PC-9 (cell line): ENCODE measurements around the gene DGLUCY. TPM values are rescaled to one million over a fixed set of nuclear protein-coding genes. Genes with fewer than 3 reads are reported as not detected.
A peak's percentile ranks its signal among the peaks of the same experiment; 100 is the strongest.

Experiments
- BruUV-seq: library from RNA; stranded (reverse); fragments of 400-500 nt; replicated peaks from 2 replicates; lab custom pipeline; 2021; lab: Mats Ljungman, UMichigan
- CTCF ChIA-PET: fragments of 300-600 bp; sonication (Branson Sonifier 250); formaldehyde crosslinking; loops from one replicate; lab custom pipeline; 2022; ENCODE audit warnings: antibody characterized with exemption; lab: Charles Lee
- POLR2A ChIA-PET: fragments of 300-600 bp; sonication (Branson Sonifier 250); formaldehyde crosslinking; loops from one replicate; lab custom pipeline; 2022; ENCODE audit warnings: antibody characterized with exemption; ENCODE audit not compliant: unreplicated experiment; lab: Charles Lee
- DNase-seq, 2 experiments: peaks; one replicate each; pipeline versions ENCODE4 v3.0.0 to v3.0.0-alpha.2; 2015 to 2022; ENCODE audit warnings: mixed read lengths in 1 of 2
- H2AFZ ChIP-seq: fragments of 200-600 bp; sonication (generic); 2 replicates; pipeline ENCODE4 v1.8.1; 2017; ENCODE audit warnings: antibody characterized with exemption
- H3F3A ChIP-seq: fragments of 200-600 bp; sonication (generic); 2 replicates; pipeline ENCODE4 v1.8.1; 2017; ENCODE audit warnings: antibody characterized with exemption, mild to moderate bottlenecking, low read depth; ENCODE audit not compliant: insufficient read depth
- H3K27ac ChIP-seq: fragments of 200-600 bp; sonication (generic); 2 replicates; pipeline ENCODE4 v1.6.1; 2016; ENCODE audit warnings: mixed run types
- H3K27me3 ChIP-seq: fragments of 200-600 bp; sonication (generic); 2 replicates; pipeline ENCODE4 v1.6.1; 2016; ENCODE audit warnings: low read depth, mixed run types; ENCODE audit not compliant: insufficient read depth
- H3K36me3 ChIP-seq: fragments of 200-600 bp; sonication (generic); 2 replicates; pipeline ENCODE4 v1.6.1; 2016; ENCODE audit warnings: low read depth, mixed run types
- H3K4me1 ChIP-seq: fragments of 200-600 bp; sonication (generic); replicated peaks from 2 replicates; pipeline ENCODE4 v1.6.1; 2016; ENCODE audit warnings: mixed run types; ENCODE audit not compliant: insufficient read depth
- H3K4me2 ChIP-seq: fragments of 200-600 bp; sonication (generic); 2 replicates; pipeline ENCODE4 v1.6.1; 2017; ENCODE audit warnings: mixed run types
- H3K4me3 ChIP-seq: fragments of 200-600 bp; sonication (generic); 2 replicates; pipeline ENCODE4 v1.6.1; 2016; ENCODE audit warnings: mixed run types
- H3K79me2 ChIP-seq: fragments of 200-600 bp; sonication (generic); 2 replicates; pipeline ENCODE4 v1.6.1; 2017; ENCODE audit warnings: low read depth, mixed run types
- H3K9me2 ChIP-seq: fragments of 200-600 bp; sonication (generic); 2 replicates; pipeline ENCODE4 v1.8.1; 2017; ENCODE audit warnings: mild to moderate bottlenecking; ENCODE audit not compliant: insufficient read depth
- H3K9me3 ChIP-seq: fragments of 200-600 bp; sonication (generic); 2 replicates; pipeline ENCODE4 v1.8.1; 2016; ENCODE audit warnings: low read depth; ENCODE audit not compliant: insufficient read depth
- H4K20me1 ChIP-seq: fragments of 200-600 bp; sonication (generic); 2 replicates; pipeline ENCODE4 v1.8.1; 2017; ENCODE audit not compliant: insufficient read depth
- EZH2 ChIP-seq: fragments of 200-600 bp; sonication (generic); IDR thresholded peaks from 2 replicates; pipeline ENCODE4 v1.8.0; 2017; ENCODE audit warnings: antibody characterized with exemption, low read depth
- intact Hi-C: fragments of 100-400 bp; cut with micrococcal nuclease; formaldehyde crosslinking; loops from one replicate; pipeline ENCODE4 v1.10.0; 2022; ENCODE audit not compliant: unreplicated experiment
- total RNA-seq: library from RNA; stranded (reverse); gene quantifications from 2 replicates; pipeline ENCODE4 v1.2.3, GENCODE V29; 2021
- TF ChIP-seq, protein P1 (sequence below): fragments of 200-600 bp; sonication (generic); conservative IDR thresholded peaks from 2 replicates; pipeline ENCODE4 v1.6.1; 2017; ENCODE audit warnings: mixed run types, antibody characterized with exemption, mild to moderate bottlenecking, moderate library complexity

DGLUCY gene
- total RNA-seq, 1 experiment from 2014 or later: 15.9 TPM

DNA sequence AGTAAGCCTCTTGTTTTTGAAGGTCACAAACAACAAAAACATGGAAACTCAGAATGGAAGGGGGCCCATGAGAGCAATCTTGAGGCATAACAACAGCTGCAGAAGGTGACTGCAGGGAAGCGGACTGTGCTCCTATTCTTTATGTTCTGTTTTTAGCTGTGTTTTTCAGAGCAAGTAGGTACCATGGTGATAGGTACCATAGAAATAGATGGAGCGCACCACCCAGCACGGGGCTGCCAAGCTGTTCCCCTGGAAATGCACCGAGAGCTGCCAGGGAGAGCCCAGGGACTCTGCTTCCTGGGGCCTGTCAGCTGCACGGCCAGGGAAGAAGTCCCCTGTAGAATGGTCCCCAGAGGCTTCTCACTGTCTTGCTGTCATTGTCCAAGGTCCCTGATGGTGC is 32.8 kb downstream of the DGLUCY start:
- no peaks in the 10 kb centered on the region for H3K79me2 ChIP-seq
- H3K4me2 ChIP-seq: no peak overlapping the region
- no peak for TF ChIP-seq EZH2
- TF ChIP-seq, protein P1, sequence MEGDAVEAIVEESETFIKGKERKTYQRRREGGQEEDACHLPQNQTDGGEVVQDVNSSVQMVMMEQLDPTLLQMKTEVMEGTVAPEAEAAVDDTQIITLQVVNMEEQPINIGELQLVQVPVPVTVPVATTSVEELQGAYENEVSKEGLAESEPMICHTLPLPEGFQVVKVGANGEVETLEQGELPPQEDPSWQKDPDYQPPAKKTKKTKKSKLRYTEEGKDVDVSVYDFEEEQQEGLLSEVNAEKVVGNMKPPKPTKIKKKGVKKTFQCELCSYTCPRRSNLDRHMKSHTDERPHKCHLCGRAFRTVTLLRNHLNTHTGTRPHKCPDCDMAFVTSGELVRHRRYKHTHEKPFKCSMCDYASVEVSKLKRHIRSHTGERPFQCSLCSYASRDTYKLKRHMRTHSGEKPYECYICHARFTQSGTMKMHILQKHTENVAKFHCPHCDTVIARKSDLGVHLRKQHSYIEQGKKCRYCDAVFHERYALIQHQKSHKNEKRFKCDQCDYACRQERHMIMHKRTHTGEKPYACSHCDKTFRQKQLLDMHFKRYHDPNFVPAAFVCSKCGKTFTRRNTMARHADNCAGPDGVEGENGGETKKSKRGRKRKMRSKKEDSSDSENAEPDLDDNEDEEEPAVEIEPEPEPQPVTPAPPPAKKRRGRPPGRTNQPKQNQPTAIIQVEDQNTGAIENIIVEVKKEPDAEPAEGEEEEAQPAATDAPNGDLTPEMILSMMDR: no peak
- no peaks in the 10 kb centered on the region for H3F3A ChIP-seq
- no peaks in the 10 kb centered on the region for H3K27me3 ChIP-seq
- H3K9me2 ChIP-seq: no peaks in the 10 kb centered on the region
- ChIA-PET CTCF (no interaction called here), POLR2A (no interaction called here)
- no peak for DNase-seq
- intact Hi-C loops: no loop called here
- no peaks in the 10 kb centered on the region for H3K9me3 ChIP-seq
- H3K4me1 ChIP-seq: no peaks in the 10 kb centered on the region
- H3K4me3 ChIP-seq: no peak overlapping the region
- H3K27ac ChIP-seq: no peak overlapping the region
- no TSS peak for BruUV-seq
- H3K36me3 ChIP-seq: no peaks in the 10 kb centered on the region
- no peak overlapping the region for H2AFZ ChIP-seq
- no peaks in the 10 kb centered on the region for H4K20me1 ChIP-seq

DNA sequence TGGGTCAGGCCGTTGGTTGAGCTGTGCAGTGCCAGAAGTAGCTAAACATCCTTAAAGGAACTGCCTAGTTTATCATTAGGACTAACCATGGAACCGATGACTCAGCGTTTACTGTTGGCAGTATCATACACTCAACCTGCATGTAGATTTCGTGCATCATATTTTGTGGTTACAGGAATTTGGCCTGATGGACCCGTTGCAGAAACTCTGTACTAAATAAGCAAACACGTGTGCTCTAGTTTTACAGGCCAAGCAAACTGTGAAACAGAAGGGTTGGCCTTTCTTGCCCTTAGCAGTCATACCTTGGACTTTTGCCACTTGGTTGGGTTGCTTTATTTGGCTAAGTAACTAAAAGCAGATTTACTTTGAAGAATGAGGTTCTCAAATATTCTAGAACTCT is 35.6 kb downstream of the DGLUCY start:
- POLR2A ChIA-PET: no interaction called here
- no peak overlapping the region for H3K4me3 ChIP-seq
- BruUV-seq: no TSS peak
- no peaks in the 10 kb centered on the region for H3K9me2 ChIP-seq
- DNase-seq: peak in 1 of 2 experiments; percentile 39
- H3K4me2 ChIP-seq: no peak overlapping the region
- H4K20me1 ChIP-seq: no peaks in the 10 kb centered on the region
- no peak overlapping the region for H2AFZ ChIP-seq
- CTCF ChIA-PET: no interaction called here
- no peaks in the 10 kb centered on the region for H3K4me1 ChIP-seq
- no peaks in the 10 kb centered on the region for H3K27me3 ChIP-seq
- no peak overlapping the region for H3K27ac ChIP-seq
- H3K79me2 ChIP-seq: no peaks in the 10 kb centered on the region
- no peaks in the 10 kb centered on the region for H3K9me3 ChIP-seq
- H3K36me3 ChIP-seq: no peaks in the 10 kb centered on the region
- no peaks in the 10 kb centered on the region for H3F3A ChIP-seq
- intact Hi-C loops: no loop called here
- TF ChIP-seq, protein P1: no peak
- TF ChIP-seq EZH2: no peak

DNA sequence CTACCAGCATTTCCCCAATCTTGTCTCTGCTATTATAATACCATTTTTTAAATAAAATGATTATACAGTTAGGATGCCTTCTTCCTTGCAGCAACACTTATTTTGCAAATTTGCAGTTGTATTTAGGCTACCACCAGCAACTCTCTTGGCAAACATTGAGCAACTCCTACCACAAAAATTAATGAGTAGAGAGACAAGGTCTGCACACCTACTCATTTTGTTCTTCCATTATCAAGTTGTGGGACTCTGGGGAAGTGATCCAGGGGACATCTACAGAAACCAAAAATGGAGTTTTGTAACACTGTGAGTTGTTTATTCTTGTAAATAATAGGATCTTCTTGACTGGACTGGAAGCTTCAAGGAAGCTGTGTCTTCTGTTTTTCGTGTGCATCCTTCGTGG is 38.6 kb downstream of the DGLUCY start:
- TF ChIP-seq EZH2: no peak
- TF ChIP-seq, protein P1: no peak
- DNase-seq: no peak
- H3K27me3 ChIP-seq: no peaks in the 10 kb centered on the region
- intact Hi-C loops: no loop called here
- no peak overlapping the region for H2AFZ ChIP-seq
- no peaks in the 10 kb centered on the region for H3K4me1 ChIP-seq
- H3K4me2 ChIP-seq: no peak overlapping the region
- ChIA-PET POLR2A (no interaction called here), CTCF (no interaction called here)
- no peaks in the 10 kb centered on the region for H3F3A ChIP-seq
- no peaks in the 10 kb centered on the region for H3K79me2 ChIP-seq
- H4K20me1 ChIP-seq: no peaks in the 10 kb centered on the region
- H3K9me2 ChIP-seq: no peaks in the 10 kb centered on the region
- no peaks in the 10 kb centered on the region for H3K9me3 ChIP-seq
- no TSS peak for BruUV-seq
- H3K4me3 ChIP-seq: no peak overlapping the region
- no peak overlapping the region for H3K27ac ChIP-seq
- H3K36me3 ChIP-seq: no peaks in the 10 kb centered on the region
